Ovary (tissue), 3 donors: ENCODE data around the gene FBXO45.

Source experiments
- CTCF ChIP-seq, 3 donors: fragments of 450-650 bp in 2 of 3; fragments of 200-600 bp in 1 of 3; IDR thresholded peaks; one replicate each; pipeline versions ENCODE4 v1.5.1 to v1.8.0; 2016 to 2022; ENCODE audit warnings: antibody characterized with exemption in 3 of 3, mild to moderate bottlenecking in 1 of 3
- EP300 ChIP-seq: sonication (generic); formaldehyde crosslinking; IDR thresholded peaks from one replicate; pipeline ENCODE4 v1.6.1; 2017; ENCODE audit warnings: antibody characterized with exemption
- donor health status: DM: no; HTN: no; CAD: no.

DNA sequence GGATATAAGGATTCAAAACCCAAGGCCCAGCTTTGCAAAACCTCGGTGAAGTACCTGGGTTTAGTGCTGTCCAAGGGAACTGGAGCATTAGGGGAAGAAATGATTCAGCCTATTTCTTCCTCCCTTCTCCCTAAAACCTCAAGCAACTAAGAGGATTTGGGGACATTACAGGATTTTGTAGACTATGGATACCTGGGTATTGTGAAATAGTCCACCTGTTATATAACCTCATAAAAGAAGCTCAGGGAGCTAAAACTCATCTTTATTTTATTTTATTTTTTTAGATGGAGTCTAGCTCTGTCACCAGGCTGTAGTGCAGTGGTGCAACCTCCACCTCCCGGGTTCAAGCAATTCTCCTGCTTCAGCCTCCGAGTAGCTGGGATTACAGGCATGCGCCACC is 44.6 kb upstream of the FBXO45 start:
- TF ChIP-seq CTCF (IDR thresholded peaks at IDR 0.05) (no peak), EP300 (no peak)
